ENCODE results near the gene IMP3.

The IMP3 gene

DNA sequence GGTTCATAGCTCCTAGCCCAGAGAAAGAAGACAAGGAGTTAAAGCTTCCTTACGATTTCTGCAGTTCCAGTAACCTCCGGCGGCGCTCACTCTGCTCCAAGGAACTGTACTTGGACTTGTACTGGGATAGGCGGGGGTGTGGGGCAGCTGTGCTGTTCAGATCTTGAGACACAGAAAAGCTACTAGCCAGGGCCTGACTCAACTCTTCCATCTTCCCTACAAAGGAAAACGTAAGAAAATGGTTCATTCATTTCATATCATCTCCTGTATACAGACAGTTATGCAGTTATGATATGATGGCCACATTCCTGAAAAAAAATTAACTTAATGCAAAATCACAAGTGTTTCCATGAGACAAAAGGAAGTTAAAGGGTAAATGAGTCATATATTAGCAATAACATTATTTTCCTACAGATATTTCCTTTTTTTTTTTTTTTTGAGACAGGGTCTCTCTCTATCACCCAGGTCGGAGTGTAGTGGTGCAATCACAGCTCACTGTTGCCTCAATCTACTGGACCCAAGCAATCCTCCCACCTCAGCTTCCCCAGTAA is 19.1 kb downstream of the IMP3 start:
- peak; percentile 80 for DNase-seq (ENCODE audit: low read depth)

DNA sequence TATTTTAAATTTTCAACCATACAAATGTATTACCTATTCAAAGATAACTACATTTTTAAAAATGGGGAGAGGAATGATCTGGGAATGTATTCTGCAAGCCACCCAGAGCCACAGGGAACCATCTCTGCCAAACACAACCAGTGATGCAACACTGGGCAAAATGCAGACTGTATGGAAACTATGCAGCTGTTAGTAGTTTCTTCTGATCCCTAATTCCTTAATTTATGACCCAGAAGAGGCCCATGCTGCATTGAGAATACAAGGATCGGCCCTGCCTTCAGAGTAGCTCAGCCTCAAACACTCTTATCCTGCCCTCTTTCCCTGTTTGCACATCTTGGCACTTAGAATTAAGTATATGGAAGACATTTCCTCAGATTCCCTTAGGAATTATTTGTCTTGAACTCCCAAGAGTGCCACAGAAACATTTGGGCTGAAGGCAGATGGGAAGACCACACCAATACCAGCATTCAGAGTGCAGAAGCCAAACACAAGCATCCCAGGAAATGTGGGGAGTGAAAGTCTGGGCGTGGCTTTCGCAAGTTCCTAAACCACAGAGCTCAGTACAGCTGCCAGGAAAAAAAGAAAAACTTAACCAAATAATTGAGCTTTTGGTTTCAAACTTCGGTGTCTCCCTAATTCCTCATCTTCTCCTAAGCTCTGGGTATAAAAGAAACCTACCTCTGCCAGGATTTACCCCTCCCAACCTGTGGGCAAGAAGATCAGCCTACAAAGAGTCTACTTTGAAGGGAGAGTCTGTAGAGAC is 19.8 kb downstream of the IMP3 start:
- DNase-seq (ENCODE audit: low read depth): no peak

GRCh38 chr15:75616766-75617165 is 23.3 kb downstream of the IMP3 start:
- DNase-seq (ENCODE audit: low read depth): no peak

DNA sequence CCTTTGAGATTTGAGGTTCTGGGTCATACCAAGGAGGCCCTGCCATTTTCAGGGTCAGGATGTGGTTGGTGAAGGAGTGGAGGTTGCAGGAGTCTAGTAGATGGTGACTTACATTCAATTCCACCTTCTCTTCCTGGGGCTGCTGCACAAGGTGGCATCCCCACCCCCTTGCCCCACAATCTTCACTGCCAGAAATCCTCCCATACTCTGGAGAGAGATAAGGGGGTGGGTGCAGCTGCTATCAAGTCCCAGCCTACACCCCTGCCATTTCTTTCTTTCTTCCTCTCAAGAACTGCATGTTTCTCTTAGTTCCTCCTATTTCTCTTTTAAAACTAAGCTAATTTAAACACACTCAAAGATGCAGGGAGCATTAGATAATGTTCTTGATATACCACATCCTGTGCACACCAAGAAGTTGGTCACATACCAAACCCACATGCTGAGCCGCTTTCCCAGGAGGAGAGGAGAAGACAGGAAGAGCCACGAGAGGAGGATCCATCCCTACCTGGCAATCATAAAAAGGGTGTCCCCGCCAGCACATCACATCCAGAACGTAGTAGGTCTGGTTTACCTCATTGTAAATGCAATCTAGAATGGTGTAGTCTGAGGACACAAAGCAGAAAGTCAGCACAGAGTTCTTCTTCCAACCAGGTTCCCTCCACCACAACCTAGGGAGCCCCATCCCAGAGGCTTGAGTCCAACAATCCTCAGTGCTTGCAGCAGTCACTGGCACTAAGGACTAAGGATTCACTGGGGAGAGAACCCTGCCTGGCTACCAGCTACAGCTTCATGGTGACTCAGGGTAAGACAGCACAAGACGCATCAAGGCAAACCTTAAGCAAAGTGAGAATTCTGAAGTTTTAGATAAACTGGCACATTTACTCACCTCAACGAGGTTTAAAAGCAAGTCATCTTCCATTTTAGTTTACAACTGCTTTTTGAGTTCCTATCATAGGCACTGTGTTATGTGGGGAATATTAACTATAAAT is 33.0 kb downstream of the IMP3 start:
- DNase-seq (ENCODE audit: low read depth): no peak

DNA sequence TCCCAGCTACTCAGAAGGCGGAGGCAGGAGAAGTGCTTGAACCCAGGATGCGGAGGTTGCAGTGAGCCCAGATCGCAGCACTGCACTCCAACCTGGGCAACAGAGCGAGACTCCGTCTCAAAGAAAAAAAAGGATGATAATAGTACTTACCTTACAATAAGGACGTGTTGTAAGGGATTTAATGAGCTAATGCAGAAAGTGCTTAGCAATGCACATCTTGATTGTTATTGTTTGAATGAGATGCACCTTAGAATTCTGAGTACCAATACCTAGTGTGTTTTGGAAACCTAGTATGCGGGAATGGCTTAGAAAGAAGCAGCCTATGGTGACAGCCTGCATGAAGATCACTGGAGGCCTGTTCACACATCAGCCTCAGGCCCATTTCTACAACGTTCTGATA is 34.0 kb downstream of the IMP3 start:
- no peak for DNase-seq (ENCODE audit: low read depth)

DNA sequence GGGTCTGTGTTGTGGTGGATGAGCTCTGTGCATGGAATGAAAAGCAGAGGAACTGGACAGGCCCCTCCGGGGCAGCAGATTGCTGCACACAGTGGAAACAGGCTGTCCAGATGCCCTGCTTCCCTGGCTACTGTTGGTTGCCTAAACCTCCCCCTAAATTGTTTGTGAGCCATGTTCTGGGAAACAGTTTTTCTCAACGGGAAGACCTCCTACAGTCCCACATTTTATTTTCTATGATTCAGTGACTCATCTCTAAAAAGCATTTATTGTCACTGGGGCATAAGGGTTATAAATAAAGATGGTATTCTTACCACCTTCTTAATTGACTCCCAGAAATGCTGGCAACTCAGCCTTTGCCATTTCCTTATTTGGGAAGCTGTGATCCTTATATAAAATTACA is 40.6 kb downstream of the IMP3 start:
- DNase-seq (ENCODE audit: low read depth): no peak

- DNase-seq (ENCODE audit: low read depth): no peak
These were observed 41.7 kb downstream of the IMP3 start for GRCh38 chr15:75598361-75598760.

DNA sequence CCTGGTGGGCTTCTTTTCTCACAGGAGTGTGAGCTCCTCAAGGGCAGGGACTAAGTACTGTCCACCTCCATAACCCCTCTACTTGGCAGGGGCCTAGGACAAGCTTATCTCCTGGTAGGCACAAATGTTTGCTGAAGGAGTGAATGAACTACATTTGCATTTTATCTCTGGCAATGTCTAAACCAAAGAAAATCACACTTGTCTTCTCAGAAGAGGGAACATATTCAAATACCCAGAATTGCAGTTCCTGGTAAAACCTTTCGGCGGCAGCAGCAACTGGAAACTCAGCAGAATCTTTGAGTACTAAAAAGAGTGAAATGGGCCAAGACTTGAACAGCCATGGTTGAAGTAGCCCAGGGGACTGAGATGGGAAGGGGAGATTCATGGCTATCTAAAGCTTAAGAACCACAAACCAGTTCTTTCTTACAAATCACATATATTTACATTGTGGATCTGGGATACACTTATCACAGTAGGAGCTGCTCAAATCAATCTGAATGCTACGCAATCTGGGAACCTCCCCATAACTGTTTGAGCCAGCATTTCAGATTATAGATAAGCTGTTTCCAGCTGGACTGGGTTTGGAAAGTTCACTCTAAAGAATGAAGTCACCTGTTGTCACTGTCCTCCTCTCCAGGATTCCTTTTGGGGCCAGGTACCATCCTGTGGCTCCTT is 42.2 kb downstream of the IMP3 start:
- no peak for DNase-seq (ENCODE audit: low read depth)

DNA sequence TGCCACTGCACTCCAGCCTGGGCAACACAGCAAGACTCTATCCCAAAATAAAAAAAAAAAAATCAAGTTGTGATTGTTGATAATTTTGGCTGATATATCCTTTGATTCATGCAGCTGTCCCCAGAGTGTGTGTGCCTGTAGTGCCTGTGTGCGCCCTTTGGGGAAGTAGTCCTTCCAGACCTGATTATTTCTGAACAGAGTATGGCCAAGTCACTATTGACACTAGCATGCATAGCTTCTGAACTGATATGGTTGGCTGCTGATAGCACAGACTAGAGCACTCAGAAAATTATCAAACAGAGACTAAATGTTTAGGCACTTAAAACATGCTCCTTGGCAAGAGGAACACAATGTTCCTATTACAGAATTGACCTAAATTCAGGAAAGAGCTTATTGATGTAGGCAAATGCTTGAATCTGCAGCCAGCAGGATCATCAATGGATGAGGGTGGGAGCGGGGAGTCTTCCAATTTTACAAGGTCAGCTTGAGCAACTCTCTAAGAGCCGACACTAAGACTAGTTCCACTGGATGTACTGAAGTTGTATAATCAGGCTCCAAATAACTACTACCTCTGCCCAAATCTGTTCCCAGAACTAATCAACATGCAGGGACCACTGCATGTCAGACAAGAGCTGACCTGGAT is 43.2 kb downstream of the IMP3 start:
- DNase-seq (ENCODE audit: low read depth): no peak

DNA sequence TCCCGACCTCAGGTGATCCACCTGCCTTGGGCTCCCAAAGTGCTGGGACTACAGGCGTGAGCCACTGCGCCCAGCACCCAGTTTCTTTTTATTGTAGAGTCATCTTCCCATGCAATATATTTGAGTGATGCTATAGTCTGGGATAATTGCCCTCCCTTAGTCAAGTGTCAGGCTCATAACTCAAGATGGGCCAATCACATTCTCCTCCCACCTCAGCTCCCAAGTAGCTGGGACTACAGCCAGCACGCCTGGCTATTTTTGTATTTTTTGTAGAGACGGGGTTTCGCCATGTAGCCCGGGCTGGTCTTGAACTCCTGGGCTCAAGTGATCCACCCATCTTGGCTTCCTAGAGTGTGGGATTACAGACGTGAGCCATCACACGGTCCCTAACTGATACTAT is 45.7 kb downstream of the IMP3 start:
- DNase-seq (ENCODE audit: low read depth): no peak

GRCh38 chr15:75591655-75592364 is 48.2 kb downstream of the IMP3 start:
- no peak for DNase-seq (ENCODE audit: low read depth)

DNA sequence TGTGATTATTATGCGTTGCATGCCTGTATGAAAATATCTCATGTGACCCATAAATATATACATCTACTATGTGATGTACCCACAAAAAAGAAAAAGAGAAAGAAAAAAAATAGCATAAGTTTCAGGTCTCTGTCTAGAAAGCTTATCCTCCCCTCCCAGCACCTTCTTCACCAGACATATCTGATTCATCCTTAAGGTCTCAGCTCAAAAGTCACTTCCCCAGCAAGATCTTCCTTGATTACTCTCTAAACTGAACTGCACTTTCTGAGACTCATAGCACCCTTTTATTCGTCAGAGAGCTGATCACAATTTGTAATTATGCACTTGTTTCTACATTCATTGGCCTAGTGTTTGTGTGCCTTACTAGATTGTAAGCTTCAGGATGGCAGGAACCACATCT is 49.8 kb downstream of the IMP3 start:
- DNase-seq (ENCODE audit: low read depth): no peak
